Natural killer cell (primary cell): ENCODE measurements around the gene MSX2. TPM values are rescaled to one million over a fixed set of nuclear protein-coding genes. Genes with fewer than 3 reads are reported as not detected.

Experiments
- ATAC-seq, 3 donors: fragments of 150-1000 bp in 2 of 3; fragments of 200-7000 bp in 1 of 3; cut with Tn5 transposase; 1 replicate in 1 of 3; 2 replicates in 2 of 3; pipeline ENCODE4 v1.10.0; 2021; ENCODE audit warnings: mild to moderate bottlenecking in 2 of 3, moderate library complexity in 2 of 3
- DNase-seq, 2 donors: peaks; one replicate each; pipeline versions ENCODE4 v3.0.0 to v3.0.0-alpha.2; 2013 to 2021; ENCODE audit warnings: mixed read lengths in 1 of 2
- H3K27ac ChIP-seq: one replicate; pipeline ENCODE4 v1.5.1; 2013; ENCODE audit warnings: mild to moderate bottlenecking, low read length
- H3K27me3 ChIP-seq: one replicate; pipeline ENCODE4 v1.6.1; 2013; ENCODE audit warnings: low read length; ENCODE audit not compliant: control insufficient read depth, insufficient read depth
- H3K36me3 ChIP-seq: one replicate; pipeline ENCODE4 v1.6.1; 2013; ENCODE audit warnings: low read length; ENCODE audit not compliant: control insufficient read depth, insufficient read depth
- H3K4me1 ChIP-seq: one replicate; pipeline ENCODE4 v1.6.1; 2013; ENCODE audit warnings: low read length; ENCODE audit not compliant: control insufficient read depth, insufficient read depth
- H3K4me3 ChIP-seq: one replicate; pipeline ENCODE4 v1.5.1; 2013; ENCODE audit warnings: low read length
- H3K9me3 ChIP-seq: one replicate; pipeline ENCODE4 v1.6.1; 2013; ENCODE audit warnings: low read length; ENCODE audit not compliant: control insufficient read depth, insufficient read depth
- H3K27ac Mint-ChIP-seq, 2 donors: one replicate each; pipeline ENCODE4 v1.8.0; 2022; ENCODE audit warnings: mild to moderate bottlenecking in 2 of 2, mixed read lengths in 2 of 2, moderate library complexity in 1 of 2
- H3K27me3 Mint-ChIP-seq, 2 donors: one replicate each; pipeline ENCODE4 v1.8.0; 2022; ENCODE audit warnings: low read depth in 2 of 2, mixed read lengths in 2 of 2
- H3K36me3 Mint-ChIP-seq: one replicate; pipeline ENCODE4 v1.8.0; 2022; ENCODE audit warnings: mixed read lengths
- H3K4me1 Mint-ChIP-seq, 2 donors: one replicate each; pipeline ENCODE4 v1.8.0; 2022; ENCODE audit warnings: mixed read lengths in 2 of 2
- H3K4me3 Mint-ChIP-seq: one replicate; pipeline ENCODE4 v1.8.0; 2022; ENCODE audit warnings: mild to moderate bottlenecking, moderate library complexity, mixed read lengths
- H3K9me3 Mint-ChIP-seq, 2 donors: one replicate each; pipeline ENCODE4 v1.8.0; 2022; ENCODE audit warnings: mixed read lengths in 2 of 2
- WGBS: methylation state at CpG from one replicate; pipeline ENCODE4 v1.1.7; 2013; ENCODE audit warnings: missing lambda C conversion rate; ENCODE audit not compliant: insufficient coverage; 5-methylcytosine and 5-hydroxymethylcytosine counted together
- intact Hi-C: fragments of 100-400 bp; cut with micrococcal nuclease; formaldehyde crosslinking; loops from one replicate; pipeline ENCODE4 v1.14.2; 2022
- total RNA-seq, 4 donors: library from RNA; stranded (reverse); fragments of 120-200 nt in 1 of 4; gene quantifications; one replicate each; pipeline versions ENCODE4 v1.2.3 to v1.2.4, GENCODE V29; 2013 to 2022
- TF ChIP-seq, protein P1 (sequence below): fragments of 200-600 bp; IDR thresholded peaks from one replicate; pipeline ENCODE4 v1.8.0; 2022; ENCODE audit warnings: antibody characterized with exemption

MSX2 gene
- total RNA-seq, 3 donors from 2014 or later (not counting 1 experiment from before 2014, with no cell fraction given), result 0.40 TPM; not detected in 2

DNA sequence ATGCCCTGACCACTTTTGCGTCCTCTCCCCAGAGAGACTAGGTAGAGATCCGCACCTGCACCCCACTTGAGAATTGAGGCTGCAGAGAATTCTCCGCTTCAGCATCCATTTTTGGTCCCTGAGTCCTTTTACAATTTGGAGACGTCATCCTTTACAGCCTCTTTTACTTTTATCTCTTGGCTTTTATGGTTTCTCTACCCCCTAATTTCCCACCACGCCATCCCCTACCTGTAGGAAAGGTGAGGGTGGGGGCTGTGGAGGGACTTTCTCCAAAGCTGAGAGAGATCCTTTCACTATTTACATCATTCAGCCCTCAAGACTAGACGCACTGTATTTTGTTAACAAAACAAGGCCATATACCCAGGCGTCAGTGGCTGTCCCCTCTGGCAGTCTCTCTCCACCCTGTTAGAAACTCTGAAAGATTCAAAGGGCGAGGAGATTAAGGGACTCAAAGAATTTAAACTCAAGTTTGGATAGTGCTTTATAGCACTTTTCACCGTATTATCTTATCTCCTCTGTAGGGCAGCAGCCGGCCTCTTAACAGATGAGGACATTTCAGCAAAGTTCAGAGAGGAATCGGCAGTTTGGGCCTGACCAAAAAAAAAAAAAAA lies 1.7 kb downstream of the MSX2 start:
- ATAC-seq (no peak), DNase-seq (no peak)
- H3K36me3 ChIP-seq, result no peaks in the 10 kb centered on the region
- no peaks in the 10 kb centered on the region for H3K9me3 Mint-ChIP-seq
- WGBS, result 38% methylated on average over 9 of the region's 11 CpGs
- TF ChIP-seq, protein P1, sequence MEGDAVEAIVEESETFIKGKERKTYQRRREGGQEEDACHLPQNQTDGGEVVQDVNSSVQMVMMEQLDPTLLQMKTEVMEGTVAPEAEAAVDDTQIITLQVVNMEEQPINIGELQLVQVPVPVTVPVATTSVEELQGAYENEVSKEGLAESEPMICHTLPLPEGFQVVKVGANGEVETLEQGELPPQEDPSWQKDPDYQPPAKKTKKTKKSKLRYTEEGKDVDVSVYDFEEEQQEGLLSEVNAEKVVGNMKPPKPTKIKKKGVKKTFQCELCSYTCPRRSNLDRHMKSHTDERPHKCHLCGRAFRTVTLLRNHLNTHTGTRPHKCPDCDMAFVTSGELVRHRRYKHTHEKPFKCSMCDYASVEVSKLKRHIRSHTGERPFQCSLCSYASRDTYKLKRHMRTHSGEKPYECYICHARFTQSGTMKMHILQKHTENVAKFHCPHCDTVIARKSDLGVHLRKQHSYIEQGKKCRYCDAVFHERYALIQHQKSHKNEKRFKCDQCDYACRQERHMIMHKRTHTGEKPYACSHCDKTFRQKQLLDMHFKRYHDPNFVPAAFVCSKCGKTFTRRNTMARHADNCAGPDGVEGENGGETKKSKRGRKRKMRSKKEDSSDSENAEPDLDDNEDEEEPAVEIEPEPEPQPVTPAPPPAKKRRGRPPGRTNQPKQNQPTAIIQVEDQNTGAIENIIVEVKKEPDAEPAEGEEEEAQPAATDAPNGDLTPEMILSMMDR, result no peak
- H3K4me3 ChIP-seq, result no peak overlapping the region
- H3K9me3 ChIP-seq, result peaks cover 7% of the 10 kb centered on the region
- peaks cover 53 to 87% of the 10 kb centered on the region in 2 donors for H3K27me3 Mint-ChIP-seq
- H3K36me3 Mint-ChIP-seq, result peaks cover 10% of the 10 kb centered on the region
- no peak overlapping the region for H3K4me3 Mint-ChIP-seq
- intact Hi-C loops, result no loop called here
- H3K27ac Mint-ChIP-seq, result no peak overlapping the region
- peaks cover 7 to 9% of the 10 kb centered on the region in 2 donors for H3K4me1 Mint-ChIP-seq
- H3K27me3 ChIP-seq, result peaks cover 56% of the 10 kb centered on the region
- no peak overlapping the region for H3K27ac ChIP-seq
- peaks cover 8% of the 10 kb centered on the region for H3K4me1 ChIP-seq

DNA sequence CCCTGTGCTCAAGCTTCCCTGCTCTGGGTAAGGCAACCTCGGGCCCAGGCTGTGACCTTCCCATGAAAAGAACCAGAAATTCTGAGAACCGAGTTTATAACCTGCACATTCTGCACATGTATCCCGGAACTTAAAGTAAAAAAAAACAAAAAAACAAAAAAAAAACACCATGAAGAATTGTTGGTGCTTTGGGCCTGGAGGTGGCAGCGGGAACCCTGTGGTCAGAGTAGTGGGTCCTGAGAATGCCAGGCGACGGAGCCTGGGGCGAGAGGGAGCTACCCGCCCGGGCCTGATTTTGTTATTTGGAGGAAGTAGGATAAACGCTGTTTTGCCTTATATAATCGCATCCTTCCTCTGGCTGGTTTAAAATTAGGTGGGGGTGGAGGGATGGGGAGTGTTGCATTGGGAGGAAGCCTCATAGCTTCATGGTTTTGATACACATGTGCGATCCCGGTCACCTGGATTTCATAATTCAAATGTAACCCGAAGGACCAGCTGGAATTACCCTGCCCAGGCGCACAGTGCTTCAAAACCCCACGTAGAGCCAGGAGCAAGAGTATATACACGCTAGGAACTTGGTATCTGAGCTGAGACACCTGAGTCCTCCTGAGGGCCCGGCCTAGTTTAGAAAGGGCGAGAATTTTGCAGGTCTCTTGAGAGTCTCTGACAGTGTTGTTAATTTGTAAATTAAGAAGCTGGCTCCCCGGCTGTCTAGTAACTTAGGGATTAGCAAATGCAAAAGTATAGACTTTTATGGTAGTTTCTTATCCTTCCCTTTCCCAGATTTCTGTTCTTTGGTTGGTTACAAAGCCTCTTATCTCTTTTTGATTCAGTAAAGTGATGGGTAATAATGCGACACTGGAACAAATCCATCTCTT lies 2.8 kb downstream of the MSX2 start:
- H3K27ac ChIP-seq, result no peak overlapping the region
- peaks cover 8% of the 10 kb centered on the region for H3K4me1 ChIP-seq
- Mint-ChIP-seq H3K4me3 (no peak overlapping the region), H3K9me3 (no peaks in the 10 kb centered on the region), H3K4me1 (peaks cover 7 to 9% of the 10 kb centered on the region in 2 donors), H3K36me3 (peaks cover 10% of the 10 kb centered on the region), H3K27ac (no peak overlapping the region), H3K27me3 (peaks cover 56 to 88% of the 10 kb centered on the region in 2 donors)
- DNase-seq (no peak), ATAC-seq (no peak)
- TF ChIP-seq, protein P1, result no peak
- H3K4me3 ChIP-seq, result no peak overlapping the region
- H3K9me3 ChIP-seq, result peaks cover 7% of the 10 kb centered on the region
- intact Hi-C loops, result no loop called here
- no peaks in the 10 kb centered on the region for H3K36me3 ChIP-seq
- H3K27me3 ChIP-seq, result peaks cover 50% of the 10 kb centered on the region
- 28% methylated on average over 19 of the region's 21 CpGs for WGBS

DNA sequence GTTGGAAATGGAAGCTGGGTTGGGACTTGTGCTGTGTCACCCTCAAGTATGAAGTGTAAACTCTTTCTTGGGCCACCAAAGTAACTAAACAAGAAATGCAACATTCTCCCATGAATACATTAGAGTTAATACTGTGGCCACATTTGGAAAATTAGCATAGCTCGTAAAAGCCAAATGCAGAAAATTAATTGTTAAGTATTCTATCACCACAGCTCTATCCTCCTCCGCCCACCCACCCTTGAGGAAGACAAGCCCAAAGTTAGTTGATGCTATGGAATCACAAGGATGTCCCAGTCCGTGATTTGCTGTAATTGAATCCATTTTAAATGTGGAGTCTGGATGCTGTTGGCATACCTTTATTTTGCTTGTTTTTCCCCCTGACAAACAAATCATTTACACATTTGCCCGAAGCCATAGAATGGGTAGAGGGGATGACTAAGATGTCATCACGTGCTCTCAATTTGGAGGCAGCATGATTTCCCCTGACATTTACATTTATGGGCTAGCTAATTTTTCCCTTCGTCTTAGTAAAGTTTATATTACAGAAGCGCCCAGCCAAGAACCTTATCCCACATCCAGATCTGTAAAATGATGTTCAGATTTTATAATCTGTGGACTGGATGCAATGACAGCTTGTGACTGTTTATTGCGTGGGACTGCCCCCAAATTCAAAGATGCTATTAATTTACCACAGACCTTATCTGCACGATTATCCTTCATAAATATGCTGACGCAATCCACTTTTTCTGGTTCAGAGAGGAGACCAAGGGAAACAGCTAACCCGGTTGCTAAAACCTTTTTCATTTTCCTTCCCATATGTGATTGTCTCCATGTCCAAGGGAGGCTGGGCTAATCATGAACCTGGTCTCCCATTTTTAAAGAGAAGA lies 3.7 kb downstream of the MSX2 start:
- TF ChIP-seq, protein P1, result no peak
- peaks cover 8% of the 10 kb centered on the region for H3K4me1 ChIP-seq
- DNase-seq (no peak), ATAC-seq (no peak)
- Mint-ChIP-seq H3K27ac (no peak overlapping the region), H3K9me3 (no peaks in the 10 kb centered on the region), H3K4me3 (no peak overlapping the region), H3K27me3 (peaks cover 56 to 88% of the 10 kb centered on the region in 2 donors), H3K36me3 (peaks cover 10% of the 10 kb centered on the region), H3K4me1 (peaks cover 7 to 9% of the 10 kb centered on the region in 2 donors)
- peaks cover 7% of the 10 kb centered on the region for H3K9me3 ChIP-seq
- 60% methylated on average over 6 of the region's 11 CpGs for WGBS
- no peaks in the 10 kb centered on the region for H3K36me3 ChIP-seq
- no peak overlapping the region for H3K4me3 ChIP-seq
- peaks cover 43% of the 10 kb centered on the region for H3K27me3 ChIP-seq
- intact Hi-C loops, result no loop called here
- H3K27ac ChIP-seq, result no peak overlapping the region
